Measurements from ENCODE around the gene THEM4.

The THEM4 gene

DNA sequence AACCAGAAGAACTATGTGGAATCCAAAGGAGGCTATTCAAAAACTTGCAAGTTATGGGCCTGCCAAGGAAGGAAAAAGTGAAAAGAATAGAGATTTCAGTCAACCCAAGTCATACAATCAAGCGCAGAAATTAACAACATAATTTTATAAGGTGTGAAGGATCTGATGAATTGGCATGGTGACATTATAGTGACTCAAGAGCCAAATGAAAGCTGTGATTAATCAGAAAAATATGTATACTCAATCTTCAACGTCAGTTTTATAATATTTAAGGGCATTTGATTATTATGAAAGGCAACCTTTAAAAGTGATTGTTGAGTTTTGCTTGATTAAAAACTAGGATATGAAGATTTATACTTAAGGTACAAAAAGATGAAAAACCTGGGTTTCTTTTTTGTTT lies 37.8 kb upstream of the THEM4 start:
- no peak for TF ChIP-seq CTCF (IDR thresholded peaks at IDR 0.05)

- TF ChIP-seq CTCF (IDR thresholded peaks at IDR 0.05), result no peak
These were observed 36.7 kb upstream of the THEM4 start for GRCh38 chr1:151945725-151946722.

DNA sequence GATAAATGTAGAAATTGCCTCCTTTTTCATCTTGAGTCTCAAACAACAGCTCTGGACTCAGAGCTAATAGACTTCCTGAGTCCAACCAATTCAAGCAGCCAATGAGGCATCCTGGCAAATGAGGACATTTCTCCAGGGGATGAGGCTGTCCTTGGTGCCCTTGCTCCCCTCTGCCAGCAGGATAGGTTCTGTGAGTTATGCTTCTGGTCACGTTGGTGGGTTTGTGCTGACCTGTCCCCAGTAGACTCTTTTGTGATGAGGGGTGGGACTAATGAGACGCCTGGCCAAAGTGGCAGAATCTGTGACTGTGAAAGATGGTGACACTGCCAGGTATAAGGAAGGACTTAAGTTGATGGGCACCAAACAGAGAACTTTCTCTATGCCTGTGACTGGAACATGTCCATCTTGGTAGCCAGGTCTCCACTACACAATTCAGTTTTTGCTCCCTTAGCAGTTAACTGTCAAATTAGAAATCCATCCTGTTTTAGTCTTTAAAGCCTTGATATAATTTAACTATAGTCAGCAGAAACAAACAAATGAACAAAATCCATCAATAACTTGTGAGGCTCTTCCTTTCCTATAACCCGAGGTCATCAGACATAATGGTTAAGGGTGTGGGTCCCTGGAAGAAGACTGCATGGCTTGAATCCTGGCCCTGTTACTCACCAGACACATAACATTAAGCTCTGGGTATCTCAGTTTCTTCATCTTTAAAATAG lies 35.7 kb upstream of the THEM4 start:
- no peak for TF ChIP-seq CTCF (IDR thresholded peaks at IDR 0.05)

- TF ChIP-seq CTCF (IDR thresholded peaks at IDR 0.05), result no peak
These were observed 35.0 kb upstream of the THEM4 start for GRCh38 chr1:151944126-151944856.

DNA sequence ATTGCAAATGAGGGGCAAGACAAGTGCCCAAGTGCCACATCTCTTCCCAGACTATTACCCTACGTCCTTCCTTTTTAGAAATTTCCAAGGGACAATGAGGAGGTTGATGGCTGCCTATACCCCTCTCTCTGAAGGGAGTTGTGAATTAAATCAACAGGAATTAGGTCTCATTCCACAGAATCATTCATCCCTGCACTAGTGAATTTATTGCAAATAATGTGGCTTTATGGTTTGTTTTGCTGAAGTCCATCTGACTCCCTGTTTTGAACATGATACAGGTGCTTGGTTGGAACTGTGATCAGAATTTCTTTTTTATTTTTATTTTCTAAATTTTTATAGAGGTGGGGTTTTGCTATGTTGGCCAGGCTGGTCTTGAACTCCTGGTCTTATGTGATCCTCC lies 34.3 kb upstream of the THEM4 start:
- no peak for TF ChIP-seq CTCF (IDR thresholded peaks at IDR 0.05)

- no peak for TF ChIP-seq CTCF (IDR thresholded peaks at IDR 0.05)
These were observed 33.6 kb upstream of the THEM4 start for GRCh38 chr1:151942882-151943281.

DNA sequence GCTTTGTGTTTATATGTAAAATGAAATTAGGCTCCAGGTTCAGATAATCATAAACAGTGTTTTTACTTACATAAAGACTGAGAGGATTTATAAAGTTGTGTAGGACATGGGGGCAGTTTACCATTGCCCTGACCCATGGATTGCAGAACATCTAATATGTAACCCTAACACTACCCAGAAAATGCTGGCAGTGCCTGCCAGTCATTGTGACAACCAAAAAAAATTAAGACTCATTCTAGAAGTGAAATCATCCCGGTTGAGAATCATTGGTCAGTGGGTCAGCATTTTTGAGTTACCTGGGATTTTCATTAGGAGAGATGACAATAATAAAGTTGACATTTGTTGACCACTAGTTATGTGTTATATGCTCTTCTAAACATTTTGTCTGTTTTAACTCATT lies 31.2 kb upstream of the THEM4 start:
- TF ChIP-seq CTCF (IDR thresholded peaks at IDR 0.05), result no peak
